H1 (cell line): Measurements from ENCODE around the gene ALDH1A2. TPM values are rescaled to one million over a fixed set of nuclear protein-coding genes. Genes with fewer than 3 reads are reported as not detected.

ENCODE experiments used
- CHD7 ChIP-seq: fragments of 300-600 bp; sonication (generic); IDR thresholded peaks from 2 replicates; pipeline ENCODE4 v1.7.1; 2012; ENCODE audit warnings: low read length, moderate library complexity, mild to moderate bottlenecking, inconsistent platforms; ENCODE audit not compliant: insufficient replicate concordance
- EZH2 ChIP-seq: fragments of 200-600 bp; sonication (generic); IDR thresholded peaks from 2 replicates; pipeline ENCODE4 v1.7.1; 2012; ENCODE audit warnings: low read depth, mild to moderate bottlenecking, moderate library complexity, low read length, inconsistent platforms; ENCODE audit not compliant: severe bottlenecking
- GABPA ChIP-seq: IDR thresholded peaks from 2 replicates; pipeline ENCODE4 v1.6.1; 2011; ENCODE audit warnings: mild to moderate bottlenecking, low read length, moderate library complexity, borderline replicate concordance; ENCODE audit not compliant: insufficient read depth
- MAFK ChIP-seq: IDR thresholded peaks from 2 replicates; pipeline ENCODE4 v1.6.1; 2012; ENCODE audit warnings: low read depth, mild to moderate bottlenecking, improper control_type of control experiment, low read length
- POU5F1 ChIP-seq: IDR thresholded peaks from 2 replicates; pipeline ENCODE4 v1.6.1; 2011; ENCODE audit warnings: low read depth, mild to moderate bottlenecking, low read length, moderate library complexity
- RXRA ChIP-seq: IDR thresholded peaks from 2 replicates; pipeline ENCODE4 v1.6.1; 2011; ENCODE audit warnings: low read depth, mild to moderate bottlenecking, low read length, moderate library complexity; ENCODE audit not compliant: insufficient read depth
- SIN3A ChIP-seq, 2 experiments: IDR thresholded peaks in 1 of 2; conservative IDR thresholded peaks in 1 of 2; 2 replicates each; pipeline ENCODE4 v1.6.1; 2011 to 2012; ENCODE audit warnings: low read length in 2 of 2, improper control_type of control experiment in 1 of 2, low read depth in 1 of 2, mild to moderate bottlenecking in 1 of 2
- SUZ12 ChIP-seq: fragments of 200-600 bp; sonication (generic); IDR thresholded peaks from 2 replicates; pipeline ENCODE4 v1.6.1; 2012; ENCODE audit warnings: mild to moderate bottlenecking, inconsistent platforms, low read length, moderate library complexity, mixed read lengths
- polyA plus RNA-seq, 7 experiments: library from polyadenylated mRNA; depleted of rRNA in 3 of 7; stranded (reverse) in 5 of 7; unstranded in 2 of 7; fragments of >200 nt in 5 of 7; fragments of 200-250 nt in 2 of 7; gene quantifications; 1 replicate in 5 of 7; 2 replicates in 1 of 7; 4 replicates in 1 of 7; pipeline versions ENCODE4 v1.2.1 to v1.2.3, GENCODE V29; 2011 to 2013; ENCODE audit warnings: missing spikeins in 2 of 7, mixed read lengths in 2 of 7
- total RNA-seq: library from RNA; stranded (reverse); fragmentation: NEBNext Ultra II Directional; extraction: Animal tissue kit (Norgen Biotek cat#: 25700); gene quantifications from 2 replicates; pipeline ENCODE4 v1.2.1, GENCODE V29; 2021

ALDH1A2 gene
- total and polyA plus RNA-seq, 2 of the 8 experiments (the other 6 are each of a cell fraction or from before 2014, with no cell fraction given), result 0.06 to 0.24 TPM

GRCh38 chr15:58047149-58047548 is 18.4 kb downstream of the ALDH1A2 start (continued):
- TF ChIP-seq CHD7 (no peak), GABPA (no peak), RXRA (no peak), EZH2 (no peak), SUZ12 (no peak), POU5F1 (no peak), SIN3A (conservative IDR thresholded peaks at IDR 0.05 in 1 of 2, IDR thresholded peaks at IDR 0.05 in 1 of 2; ENCODE audit: low read depth in 1 of 2, low read length in 2 of 2) (no peak), MAFK (no peak)
- TF ChIP-seq, all 59 proteins: peak for 0
